ENCODE results near the gene EP400.

Gene EP400

GRCh38 chr12:132130690-132131089 lies 180.9 kb downstream of the EP400 start:
- DNase-seq: no peak
